ENCODE measurements around the gene C1GALT1.

DNA sequence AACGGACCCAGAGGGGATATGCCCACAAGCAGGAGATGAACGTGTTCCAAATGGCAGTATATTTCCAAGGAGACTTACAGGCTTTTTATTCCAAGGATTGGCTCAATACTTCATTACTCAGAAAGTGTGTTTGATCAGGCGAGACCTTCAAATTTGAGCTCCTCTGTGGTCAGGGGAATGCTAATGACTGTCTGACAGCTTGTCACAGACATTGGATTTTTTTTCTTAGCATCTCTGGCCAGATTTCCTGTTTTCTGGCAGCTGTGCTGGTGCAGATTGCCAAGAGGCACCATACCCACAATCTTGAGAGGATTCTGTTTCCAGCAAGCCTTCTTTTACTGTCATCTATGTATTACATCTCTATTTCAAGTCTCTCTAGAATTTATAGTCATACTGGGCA lies 93.8 kb downstream of the C1GALT1 start:
- TF ChIP-seq POLR2A (IDR thresholded peaks at IDR 0.05) = no peak
- TF ChIP-seq, protein P1, sequence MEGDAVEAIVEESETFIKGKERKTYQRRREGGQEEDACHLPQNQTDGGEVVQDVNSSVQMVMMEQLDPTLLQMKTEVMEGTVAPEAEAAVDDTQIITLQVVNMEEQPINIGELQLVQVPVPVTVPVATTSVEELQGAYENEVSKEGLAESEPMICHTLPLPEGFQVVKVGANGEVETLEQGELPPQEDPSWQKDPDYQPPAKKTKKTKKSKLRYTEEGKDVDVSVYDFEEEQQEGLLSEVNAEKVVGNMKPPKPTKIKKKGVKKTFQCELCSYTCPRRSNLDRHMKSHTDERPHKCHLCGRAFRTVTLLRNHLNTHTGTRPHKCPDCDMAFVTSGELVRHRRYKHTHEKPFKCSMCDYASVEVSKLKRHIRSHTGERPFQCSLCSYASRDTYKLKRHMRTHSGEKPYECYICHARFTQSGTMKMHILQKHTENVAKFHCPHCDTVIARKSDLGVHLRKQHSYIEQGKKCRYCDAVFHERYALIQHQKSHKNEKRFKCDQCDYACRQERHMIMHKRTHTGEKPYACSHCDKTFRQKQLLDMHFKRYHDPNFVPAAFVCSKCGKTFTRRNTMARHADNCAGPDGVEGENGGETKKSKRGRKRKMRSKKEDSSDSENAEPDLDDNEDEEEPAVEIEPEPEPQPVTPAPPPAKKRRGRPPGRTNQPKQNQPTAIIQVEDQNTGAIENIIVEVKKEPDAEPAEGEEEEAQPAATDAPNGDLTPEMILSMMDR (IDR thresholded peaks at IDR 0.05) = no peak

Data from thyroid gland (tissue), 4 donors.